GM18507 (cell line): ENCODE measurements around the gene MLKL.

Experiments used
- DNase-seq: peaks from one replicate; pipeline ENCODE4 v3.0.0; 2011; ENCODE audit warnings: low read depth; ENCODE audit not compliant: insufficient read length; ENCODE audit errors: extremely low spot score
- FAIRE-seq: peaks from 2 replicates; lab custom pipeline; 2011; peaks lifted over from hg19 to GRCh38; lab: Jason Lieb, UNC

Gene MLKL

GRCh38 chr16:74700438-74701225 is at the start of gene MLKL:
MLKL (minus strand) TSS chr16:74700862; CDS start chr16:74695757, 5,105 bp downstream.
- peak; percentile 37 for DNase-seq
- FAIRE-seq, result no peak

- DNase-seq, result no peak
- FAIRE-seq, result no peak
Measured at GRCh38 chr16:74749291-74750055, 48.8 kb upstream of the MLKL start.

- FAIRE-seq (no peak), DNase-seq (no peak)
Measured at GRCh38 chr16:74748616-74749026, 48.0 kb upstream of the MLKL start.

- FAIRE-seq, result no peak
Measured at GRCh38 chr16:74747716-74748615, 47.3 kb upstream of the MLKL start.

GRCh38 chr16:74745926-74746325 is 45.3 kb upstream of the MLKL start:
- FAIRE-seq (no peak), DNase-seq (no peak)

More at GRCh38 chr16:74747716-74748615, 47.3 kb upstream of the MLKL start:
- no peak for DNase-seq

GRCh38 chr16:74745109-74745615 is 44.5 kb upstream of the MLKL start:
- DNase-seq (no peak), FAIRE-seq (no peak)

- FAIRE-seq (no peak), DNase-seq (no peak)
Measured at GRCh38 chr16:74744566-74744965, 43.9 kb upstream of the MLKL start.

GRCh38 chr16:74743668-74744299 is 43.1 kb upstream of the MLKL start:
- FAIRE-seq, result no peak
- DNase-seq, result no peak

GRCh38 chr16:74743045-74743667 is 42.5 kb upstream of the MLKL start:
- FAIRE-seq, result no peak
- DNase-seq, result no peak

GRCh38 chr16:74742051-74742481 is 41.4 kb upstream of the MLKL start:
- DNase-seq (no peak), FAIRE-seq (no peak)

GRCh38 chr16:74740795-74741304 is 40.2 kb upstream of the MLKL start:
- FAIRE-seq, result no peak
- no peak for DNase-seq

- no peak for DNase-seq
- FAIRE-seq, result no peak
Measured at GRCh38 chr16:74739275-74739674, 38.6 kb upstream of the MLKL start.

GRCh38 chr16:74738816-74739215 is 38.2 kb upstream of the MLKL start:
- DNase-seq, result no peak
- no peak for FAIRE-seq

- DNase-seq (no peak), FAIRE-seq (no peak)
Measured at GRCh38 chr16:74738113-74738541, 37.5 kb upstream of the MLKL start.

GRCh38 chr16:74737521-74737920 is 36.9 kb upstream of the MLKL start:
- no peak for FAIRE-seq

GRCh38 chr16:74736531-74737157 is 36.0 kb upstream of the MLKL start:
- FAIRE-seq (no peak), DNase-seq (no peak)

More at GRCh38 chr16:74737521-74737920, 36.9 kb upstream of the MLKL start:
- no peak for DNase-seq

GRCh38 chr16:74735554-74735953 is 34.9 kb upstream of the MLKL start:
- DNase-seq (no peak), FAIRE-seq (no peak)

- DNase-seq (no peak), FAIRE-seq (no peak)
Measured at GRCh38 chr16:74735162-74735452, 34.4 kb upstream of the MLKL start.
